ENCODE data around the gene MOSMO.
"Not testable (repeated sequence)": the region's sequence is repeated elsewhere in the genome, so short reads cannot be mapped to it uniquely, and the experiment has no call there.

Gene MOSMO

DNA sequence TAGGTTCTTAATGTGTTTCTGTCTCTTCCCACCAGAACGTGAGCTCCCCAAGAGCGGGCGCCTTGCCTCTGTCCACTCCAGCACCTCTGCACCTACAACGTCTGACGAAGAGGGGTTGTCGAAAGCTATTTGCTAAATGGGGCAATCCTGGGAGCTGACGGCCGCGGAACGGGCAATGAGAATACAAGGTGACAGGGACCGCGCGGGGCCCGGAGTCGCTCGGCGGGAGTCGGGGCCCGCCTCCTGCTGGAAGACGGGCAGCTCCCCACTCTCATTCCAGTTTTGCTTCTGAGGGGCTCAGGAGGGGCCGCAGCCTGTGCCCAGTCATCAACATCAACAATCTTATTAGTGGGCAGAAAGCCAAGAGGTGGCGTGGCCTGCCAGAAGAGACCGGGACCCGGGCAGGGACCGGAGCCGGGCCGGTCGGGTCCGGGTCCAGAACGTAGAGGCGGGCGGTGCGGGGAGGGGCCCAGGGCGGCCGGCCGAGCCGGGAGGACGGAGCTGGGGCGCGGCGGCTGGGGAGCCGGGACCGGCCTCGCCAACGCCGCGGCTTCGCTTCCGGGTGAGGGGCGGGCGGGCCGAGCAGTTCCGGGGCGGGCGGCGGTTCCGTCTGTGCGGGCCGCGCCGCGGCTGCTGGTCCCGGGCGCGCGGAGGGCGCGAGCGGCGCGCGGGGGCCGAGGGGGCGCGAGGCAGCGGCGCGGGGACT lies at the start of gene MOSMO:
Gene MOSMO (plus strand): TSS at position 603 of the 706 bp plus-strand sequence. CDS start 191 bp downstream, outside the sequence.
- peak; percentile 81 for DNase-seq

DNA sequence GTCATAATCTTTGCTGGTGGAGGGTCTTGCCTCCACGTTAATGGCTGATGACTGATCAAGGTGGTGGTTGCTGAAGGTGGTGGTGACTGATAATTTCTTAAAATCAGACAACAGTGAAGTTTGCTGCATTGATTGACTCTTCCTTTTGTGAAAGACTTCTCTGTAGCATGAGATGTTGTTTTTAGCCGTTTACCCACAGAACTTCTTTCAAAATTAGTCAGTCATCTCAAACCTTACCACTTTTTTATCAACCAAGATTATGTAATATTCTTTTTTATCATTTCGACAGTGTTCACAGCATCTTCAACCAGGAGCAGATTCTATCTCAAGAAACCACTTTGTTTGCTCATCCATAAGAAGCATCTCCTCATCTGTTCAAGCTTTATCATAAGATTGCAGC lies 48.9 kb upstream of the MOSMO start:
- DNase-seq: no peak

DNA sequence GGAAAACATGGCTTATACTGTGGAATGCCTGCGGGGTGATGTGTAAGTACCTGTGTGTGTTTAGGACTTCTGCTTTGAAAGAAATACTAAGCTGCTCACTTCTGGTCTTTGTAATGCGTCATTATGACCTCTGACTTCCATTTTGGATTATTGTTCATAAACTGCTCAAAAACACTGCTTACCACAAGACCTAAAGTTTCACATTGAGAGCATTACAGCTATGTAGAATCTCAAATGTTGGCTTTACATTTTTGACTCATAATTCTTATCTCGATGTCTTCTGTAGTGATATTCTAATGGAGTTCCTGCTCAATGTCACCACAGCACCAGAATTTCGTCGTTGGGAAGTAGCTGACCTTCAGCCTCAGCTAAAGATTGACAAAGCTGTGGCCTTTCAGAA lies 45.4 kb upstream of the MOSMO start:
- no peak for DNase-seq

DNA sequence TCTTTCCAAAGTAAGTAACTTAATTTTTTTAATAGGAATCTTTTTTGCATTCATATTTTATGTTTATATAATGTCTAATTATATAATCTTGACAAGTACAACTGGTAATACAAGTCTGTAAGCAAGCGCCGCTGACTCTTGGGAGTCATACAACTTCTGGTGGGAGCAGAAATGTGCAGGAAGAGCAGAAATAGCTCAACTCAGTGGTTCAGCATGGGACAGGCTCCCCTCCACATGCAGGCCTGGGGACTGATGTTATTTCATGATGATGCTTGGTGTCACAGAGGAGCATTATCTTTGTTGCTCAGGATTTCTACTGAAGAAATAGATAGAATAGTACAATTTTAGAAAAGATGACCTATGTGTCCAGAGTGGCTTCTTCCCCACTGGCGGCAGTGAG lies 44.0 kb upstream of the MOSMO start:
- no peak for DNase-seq

DNA sequence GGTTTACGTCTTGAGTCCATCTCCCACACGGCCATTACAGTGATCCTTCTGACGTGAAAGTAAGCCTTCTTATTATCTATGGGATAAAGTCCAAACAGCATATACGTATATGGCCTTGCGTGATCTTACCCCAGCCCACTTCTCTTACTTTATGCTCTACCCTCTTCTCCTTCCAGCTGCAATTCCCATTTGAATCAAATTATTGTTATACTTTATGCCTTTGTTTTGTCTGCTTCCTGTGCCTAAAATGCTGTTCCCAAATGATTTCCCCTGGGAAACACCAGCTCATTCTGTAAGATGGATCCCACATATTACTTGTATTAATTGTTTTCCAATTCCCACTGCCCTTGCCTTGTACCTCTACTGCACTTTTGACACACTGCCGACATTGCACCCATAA lies 43.6 kb upstream of the MOSMO start:
- DNase-seq: no peak

DNA sequence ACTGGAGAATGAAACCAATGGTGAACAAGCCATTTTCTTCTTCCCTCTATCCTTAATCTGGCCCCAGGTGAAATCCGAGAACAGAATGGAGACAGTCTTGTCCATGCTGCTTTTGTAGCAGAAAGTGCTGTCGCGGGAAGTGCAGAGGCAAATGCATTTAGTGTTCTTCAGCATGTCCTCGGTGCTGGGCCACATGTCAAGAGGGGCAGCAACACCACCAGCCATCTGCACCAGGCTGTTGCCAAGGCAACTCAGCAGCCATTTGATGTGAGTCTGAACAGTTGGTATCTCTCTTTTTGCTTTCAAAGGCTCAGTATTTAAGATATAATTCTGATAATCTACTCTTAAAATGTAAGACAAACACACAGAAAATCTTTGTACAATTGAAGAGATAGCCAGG lies 36.1 kb upstream of the MOSMO start:
- no peak for DNase-seq

DNA sequence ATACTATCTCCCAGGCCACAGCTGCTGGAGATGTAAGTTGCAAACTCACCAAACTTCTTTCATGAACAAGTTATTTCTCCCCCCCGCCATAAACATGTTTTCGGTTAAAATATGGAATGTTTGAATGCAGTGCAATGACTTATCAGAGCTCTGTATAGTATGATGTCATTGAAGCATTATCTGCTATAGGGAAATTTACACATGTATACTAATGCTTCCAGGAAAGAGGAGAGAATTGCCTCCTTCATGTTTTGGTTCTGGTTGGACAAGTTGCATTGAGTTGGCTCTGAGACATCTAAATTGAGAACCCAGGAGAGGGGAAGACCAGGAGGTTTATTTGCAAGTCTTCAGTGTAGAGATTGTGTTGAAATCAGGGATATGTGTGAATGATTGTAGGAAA lies 34.0 kb upstream of the MOSMO start:
- DNase-seq: no peak

DNA sequence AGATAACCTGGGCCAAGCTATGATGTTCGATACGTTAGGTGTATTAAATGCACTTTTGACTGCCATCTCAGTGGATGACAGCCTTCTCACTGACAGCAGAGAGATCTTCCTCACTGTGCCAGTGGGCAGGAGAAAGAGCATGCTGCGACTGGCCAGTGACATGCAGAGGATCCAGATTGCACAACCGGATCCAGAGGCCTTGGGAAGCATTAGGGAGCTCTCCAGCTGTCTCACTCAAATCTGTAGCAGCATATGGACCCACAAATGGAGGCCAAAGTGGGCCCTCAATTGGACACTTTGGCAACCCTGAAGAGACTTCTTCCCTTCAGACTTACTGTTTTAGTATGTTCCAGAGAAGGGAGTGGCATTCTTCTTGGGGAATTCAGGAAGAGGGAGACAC lies 27.9 kb upstream of the MOSMO start:
- no peak for DNase-seq

DNA sequence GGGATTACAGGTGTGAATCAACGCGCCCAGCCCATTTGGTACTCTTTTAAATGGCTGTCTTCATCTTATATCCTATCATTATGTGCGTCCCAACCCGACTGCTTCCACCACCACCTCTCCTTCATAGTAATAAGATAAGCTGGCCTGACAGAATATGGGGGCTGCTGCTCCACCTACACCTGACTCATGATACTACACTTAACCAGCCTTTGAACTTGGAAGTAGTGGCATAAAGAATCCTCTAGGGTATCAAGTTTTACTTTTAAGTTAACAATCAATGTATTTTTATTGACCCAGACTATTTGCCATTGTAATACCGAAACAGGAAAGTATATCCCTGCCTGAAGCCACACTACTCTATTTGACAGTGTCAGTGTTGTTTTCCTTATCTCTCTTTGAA lies 25.8 kb upstream of the MOSMO start:
- DNase-seq: no peak

DNA sequence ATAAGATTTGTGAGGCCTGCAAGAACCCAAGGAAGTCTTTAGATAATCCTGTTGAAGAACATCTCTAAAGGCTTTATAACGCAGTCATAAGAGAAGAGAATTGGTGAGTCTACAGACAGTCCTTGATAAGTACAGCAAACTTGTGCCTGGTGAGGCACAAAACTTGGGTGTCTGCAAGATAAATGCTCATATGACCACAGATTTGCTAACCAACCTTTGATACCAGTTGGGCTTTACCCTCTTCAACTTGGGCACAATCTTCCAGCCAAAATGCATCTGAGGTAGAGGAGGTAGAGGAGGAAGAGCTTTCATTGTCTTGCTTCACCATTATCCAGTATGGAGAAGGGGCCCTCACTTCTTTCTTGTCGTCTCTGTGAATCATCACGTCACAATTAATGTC lies 23.8 kb upstream of the MOSMO start:
- DNase-seq: no peak

DNA sequence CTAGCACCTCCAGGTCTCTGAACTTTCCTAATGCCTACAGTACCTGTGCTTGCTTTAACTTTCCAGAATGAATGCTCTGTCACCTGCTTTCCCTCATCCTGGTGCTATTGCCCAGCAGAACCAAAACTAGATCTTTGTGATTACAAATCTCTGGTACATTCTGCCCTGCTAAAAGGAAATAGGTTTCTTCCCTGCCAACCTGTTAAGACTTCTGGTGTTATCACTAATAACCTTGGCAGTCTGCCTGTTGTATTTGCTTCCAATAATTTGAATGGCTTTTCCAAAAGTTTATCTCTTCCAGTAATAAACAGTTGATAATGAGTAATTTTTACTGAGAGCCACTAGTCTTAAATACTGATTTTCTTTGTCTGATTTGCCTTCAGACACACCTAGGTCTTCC lies 22.4 kb upstream of the MOSMO start:
- DNase-seq: no peak

DNA sequence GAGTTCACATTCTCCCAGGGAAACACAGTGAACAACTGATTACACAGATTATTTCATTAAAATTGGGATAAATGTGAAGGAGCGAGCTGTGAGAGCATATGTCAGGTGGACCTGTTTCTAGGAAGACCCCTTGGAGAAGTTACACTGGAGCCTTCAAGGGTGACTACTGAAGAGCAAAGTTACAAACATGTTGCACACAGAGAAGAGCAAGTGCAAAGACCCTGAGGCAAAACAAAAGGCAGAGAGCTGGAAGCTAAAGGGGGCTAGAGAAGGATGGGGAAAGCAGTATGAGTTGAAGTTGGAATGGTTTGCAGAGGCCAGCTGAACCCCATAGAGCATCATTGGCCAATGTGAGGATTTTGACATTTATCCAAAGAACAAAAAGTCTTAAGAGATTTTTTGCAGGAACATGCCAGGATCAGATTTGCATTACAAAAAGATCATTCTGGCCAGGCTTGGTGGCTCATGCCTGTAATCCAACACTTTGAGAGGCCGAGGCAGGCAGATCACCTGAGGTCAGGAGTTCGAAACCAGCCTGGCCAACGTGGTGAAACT lies 21.1 kb upstream of the MOSMO start:
- DNase-seq: no peak

DNA sequence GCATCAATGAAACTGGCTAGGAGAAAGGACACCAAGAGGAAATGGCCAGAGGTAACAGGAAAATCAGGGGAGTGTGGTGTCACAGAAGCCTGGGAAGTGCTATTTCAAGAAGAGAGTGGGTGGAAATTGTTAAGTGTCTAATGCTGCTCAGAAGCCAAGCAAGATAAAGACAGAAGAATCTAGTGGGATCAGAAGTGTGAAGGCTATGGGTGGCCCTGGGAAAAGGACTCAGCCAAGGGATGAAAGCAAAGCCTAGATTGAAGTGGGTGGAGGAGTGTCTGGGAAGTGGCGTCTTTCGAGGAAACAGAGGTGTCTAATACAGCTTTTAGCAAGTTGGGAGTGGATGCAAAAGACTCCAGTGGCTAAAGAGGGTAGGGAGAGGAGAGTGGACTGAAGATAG lies 20.4 kb upstream of the MOSMO start:
- no peak for DNase-seq

DNA sequence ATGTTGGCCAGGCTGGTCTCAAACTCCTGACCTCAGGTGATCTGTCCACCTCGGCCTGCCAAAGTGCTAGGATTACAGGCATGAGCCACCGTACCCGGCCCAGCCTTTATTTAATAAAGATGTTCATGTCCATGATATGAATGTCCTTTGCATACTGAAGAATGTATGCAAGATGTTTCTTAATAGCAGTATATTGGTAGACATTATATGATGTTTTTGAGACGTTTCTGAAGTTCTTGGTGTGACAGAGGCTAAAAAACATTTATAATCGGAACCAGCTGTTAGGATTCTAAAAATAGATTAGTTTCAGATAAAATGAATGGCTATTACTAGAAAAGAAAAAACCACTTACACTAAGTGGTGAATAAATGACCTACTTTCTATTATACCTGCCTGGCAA lies 18.8 kb upstream of the MOSMO start:
- DNase-seq: no peak

DNA sequence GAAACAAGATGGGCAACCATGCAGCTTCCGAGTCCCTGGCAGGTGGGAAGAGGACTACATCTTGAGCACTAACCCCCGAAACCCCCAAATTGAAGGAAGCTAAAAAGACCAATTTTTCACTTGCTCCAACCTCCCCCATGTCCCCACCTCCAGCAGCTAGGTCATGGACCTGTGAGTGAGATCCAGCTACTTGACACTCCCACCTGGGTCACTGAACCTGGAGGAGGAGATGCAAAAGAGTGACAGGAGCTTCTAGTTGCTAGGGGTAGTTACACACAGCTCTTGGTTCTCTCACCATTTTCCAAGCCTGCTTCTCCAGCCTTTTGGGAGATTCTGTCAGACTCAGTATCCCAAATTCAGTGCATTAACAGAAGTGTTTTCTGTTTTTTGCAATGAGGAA lies 18.2 kb upstream of the MOSMO start:
- no peak for DNase-seq

DNA sequence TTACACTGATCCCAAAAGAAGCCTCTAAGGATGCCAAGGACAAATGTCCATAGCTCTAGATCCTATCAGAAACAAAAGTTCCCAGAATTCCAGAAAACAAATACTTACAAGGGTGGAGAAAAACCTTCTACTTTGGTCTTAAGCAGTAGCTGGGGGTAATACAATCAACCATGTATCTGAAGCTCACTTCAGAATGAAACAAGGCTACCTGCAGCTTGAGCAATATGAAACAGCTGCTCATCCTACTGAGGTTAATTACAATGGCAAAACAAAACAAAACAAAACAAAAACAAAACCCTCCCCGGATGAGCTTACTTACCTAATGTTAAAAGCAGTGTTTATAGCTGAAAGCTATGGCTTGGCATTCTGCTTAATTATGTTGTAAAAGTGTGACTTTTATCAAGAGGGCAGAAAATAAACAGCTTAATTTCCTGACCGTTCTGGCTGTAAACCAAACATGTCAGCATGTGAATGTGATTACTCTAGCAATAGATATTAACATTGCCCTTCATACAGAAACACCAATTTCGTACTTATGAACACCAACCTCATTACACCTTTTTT lies 17.4 kb upstream of the MOSMO start:
- DNase-seq: no peak

DNA sequence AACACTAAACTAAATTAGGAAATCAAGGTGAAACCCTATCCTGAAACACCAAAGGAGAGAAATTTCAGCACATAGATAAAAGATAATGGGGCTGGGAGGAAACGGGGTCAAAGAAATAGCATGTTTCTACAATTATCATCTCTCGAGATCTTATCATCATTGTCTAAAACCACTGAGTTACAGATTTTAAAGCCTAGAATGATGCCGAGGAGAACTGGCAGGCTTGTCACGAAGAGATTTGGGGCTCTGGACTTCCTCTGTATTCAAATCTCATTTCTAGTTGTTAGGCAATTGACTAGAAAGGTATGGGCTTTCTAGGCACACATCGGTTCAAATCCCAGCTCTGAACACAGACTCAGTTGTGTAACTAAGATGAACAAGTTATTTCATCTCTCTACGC lies 16.3 kb upstream of the MOSMO start:
- no peak for DNase-seq

DNA sequence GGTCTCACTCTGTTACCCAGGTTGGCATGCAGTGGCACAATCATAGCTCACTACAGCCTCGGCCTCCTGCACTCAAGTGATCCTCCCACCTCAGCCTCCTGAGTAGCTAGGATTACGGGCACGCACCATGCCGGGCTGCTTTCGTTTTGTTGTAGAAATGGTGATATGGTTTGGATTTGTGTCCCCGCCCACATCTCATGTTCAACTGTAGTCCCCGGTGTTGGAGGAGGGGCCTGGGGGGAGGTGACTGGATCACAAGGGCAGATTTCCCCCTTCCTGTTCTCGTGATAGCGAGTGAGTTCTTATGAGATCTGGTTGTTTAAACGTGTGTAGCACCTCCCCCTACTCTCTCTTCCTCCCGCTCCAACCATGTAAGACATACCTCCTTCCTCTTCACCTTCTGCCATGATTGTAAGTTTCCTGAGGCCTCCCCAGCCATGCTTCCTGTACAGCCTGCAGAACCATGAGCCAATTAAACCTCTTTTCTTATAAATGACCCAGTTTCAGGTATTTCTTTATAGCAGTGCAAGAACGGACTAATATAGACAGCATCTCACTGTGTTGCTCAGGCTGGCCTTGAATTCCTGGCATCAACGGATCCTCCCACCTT lies 12.9 kb upstream of the MOSMO start:
- no peak for DNase-seq

DNA sequence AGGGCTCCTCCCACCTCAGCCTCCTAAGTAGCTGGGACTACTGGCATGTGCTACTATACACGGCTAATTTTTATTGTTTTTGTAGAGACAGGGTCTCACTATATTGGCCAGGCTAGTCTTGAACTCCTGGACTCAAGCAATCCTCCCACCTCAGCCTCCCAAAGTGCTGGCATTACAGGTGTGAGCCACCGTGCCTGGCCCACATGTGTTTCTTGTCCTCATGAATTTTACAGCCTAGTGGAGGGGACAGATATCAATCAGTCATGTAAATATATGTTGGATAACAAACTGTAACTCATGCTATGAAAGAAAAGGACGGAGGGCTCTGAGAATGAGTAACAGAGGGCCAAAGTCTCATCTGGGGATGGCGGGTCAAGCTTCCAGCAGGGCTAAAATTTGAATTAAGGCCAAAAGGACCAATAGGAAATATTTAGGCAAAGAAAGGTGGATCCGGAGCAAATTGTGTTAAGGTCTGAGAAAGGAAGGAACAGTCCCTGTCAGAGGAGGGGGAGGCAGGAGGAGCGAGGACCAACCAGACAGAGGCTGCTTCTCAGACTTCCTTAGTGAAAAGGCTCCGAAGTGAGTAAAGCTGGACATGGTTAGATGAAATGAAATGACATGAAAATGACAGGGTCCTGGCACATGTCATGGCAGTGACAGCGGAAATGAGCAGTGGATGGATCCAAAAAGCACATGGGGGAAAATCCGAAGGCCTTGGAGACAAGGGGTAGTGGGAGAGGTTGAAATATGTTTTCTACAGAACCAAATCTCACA lies 10.8 kb upstream of the MOSMO start:
- DNase-seq: no peak

DNA sequence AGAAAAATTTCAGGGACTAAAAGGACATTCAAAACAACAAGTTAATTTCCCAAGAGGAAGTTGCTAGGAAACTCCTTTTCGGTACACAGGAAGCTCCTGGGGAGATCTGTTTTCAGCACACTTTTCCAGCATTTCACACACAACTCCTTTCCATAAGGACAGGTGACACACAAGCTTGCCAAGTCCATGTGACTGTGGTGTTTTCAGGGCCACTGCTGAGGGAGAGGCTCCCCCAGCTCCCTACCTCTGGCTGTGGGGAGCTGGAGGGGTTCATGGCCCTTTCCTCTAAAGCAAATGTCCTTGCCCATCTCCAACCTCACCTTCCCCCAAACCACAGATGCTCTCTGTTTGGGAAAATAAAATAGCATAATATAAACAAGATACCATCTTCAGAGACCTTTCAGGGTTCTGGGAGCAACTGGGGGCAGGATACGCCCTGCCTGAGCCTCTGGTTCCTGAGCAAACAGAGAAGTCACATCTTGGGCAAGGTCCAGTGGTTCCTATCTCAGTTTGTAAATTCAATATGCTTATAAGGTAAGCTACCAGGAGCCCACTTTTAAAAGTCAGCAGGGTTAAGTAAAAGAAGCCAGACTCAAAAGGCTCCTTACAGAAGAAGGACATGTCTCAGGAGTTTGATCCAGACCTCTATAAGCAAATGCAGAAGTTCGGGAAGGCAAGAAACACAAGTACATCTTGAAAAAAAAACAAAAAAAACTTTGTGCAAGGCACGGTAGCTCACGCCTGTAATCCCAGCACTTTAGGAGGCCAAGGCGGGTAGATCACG lies 10.0 kb upstream of the MOSMO start:
- DNase-seq: no peak

DNA sequence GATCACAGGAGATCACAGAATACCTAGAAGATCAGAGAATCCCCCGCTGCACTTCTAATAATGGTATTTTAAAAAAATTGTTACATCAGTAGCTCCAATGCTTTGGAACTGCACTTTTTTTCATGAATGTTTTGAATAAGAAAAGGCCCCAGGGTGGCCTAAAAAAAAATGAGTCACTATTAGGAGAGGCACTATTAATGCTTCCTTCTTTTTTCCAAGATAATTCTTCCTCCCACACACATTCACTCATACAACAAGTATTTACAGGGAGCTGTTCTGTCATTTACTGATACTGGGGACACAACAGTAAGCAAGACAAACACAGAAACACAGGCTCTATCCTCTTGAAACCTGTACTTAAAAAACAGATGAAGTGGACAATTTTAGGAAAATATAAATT lies 6.3 kb upstream of the MOSMO start:
- no peak for DNase-seq

DNA sequence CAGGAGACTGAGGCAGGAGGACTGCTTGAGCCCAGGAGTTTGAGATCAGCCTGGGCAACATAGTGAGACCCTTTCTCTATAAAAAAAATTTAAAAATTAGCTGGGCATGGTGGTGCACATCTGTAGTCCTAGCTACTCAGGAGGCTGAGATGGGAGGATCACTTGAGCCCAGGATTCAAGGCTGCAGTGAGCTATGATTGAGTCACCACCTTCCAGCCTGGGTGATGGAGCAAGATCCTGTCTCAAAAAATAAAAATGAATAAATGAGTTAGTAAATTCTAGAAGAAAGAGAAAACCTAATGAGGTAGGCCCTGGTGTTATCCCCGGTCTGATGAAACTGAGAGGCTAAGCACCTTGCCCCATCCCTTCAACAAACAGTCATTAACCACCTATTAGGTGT lies 5.9 kb upstream of the MOSMO start:
- DNase-seq: not testable (repeated sequence)

DNA sequence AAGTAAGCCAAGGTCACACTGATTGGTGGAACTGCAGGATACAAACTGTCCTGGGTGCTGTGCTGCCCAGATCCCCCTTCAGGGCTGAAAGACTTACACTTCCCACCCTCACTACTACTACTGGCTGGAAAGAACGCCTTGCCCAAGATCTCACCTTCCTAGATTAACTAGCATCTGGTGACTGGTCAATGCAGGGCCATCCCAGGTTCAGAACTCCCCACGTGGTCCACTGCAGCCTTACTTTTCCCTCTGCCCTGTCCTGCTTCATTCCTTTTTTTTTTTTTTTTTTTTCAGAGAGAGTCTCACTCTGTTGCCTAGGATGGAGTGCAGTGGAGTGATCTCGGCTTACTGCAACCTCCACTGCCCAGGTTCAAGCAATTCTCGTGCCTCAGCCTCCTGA lies 4.7 kb upstream of the MOSMO start:
- no peak for DNase-seq

Data from NCI-H510A treated with DMSO at 0.1 percent for 48 hours (cell line).